ENCODE results near the gene DRAM2.

GRCh38 chr1:111099289-111099688 is 40.6 kb downstream of the DRAM2 start:
- TF ChIP-seq EZH2 (IDR thresholded peaks at IDR 0.05) (no peak), POLR2AphosphoS5 (IDR thresholded peaks at IDR 0.05; ENCODE audit: borderline replicate concordance, low read depth, low read length) (no peak)
